Heart right ventricle (tissue), 16 donors: ENCODE results near the gene CLEC20A. TPM values are rescaled to one million over a fixed set of nuclear protein-coding genes. Genes with fewer than 3 reads are reported as not detected.

Source experiments
- ATAC-seq, 8 donors: fragments of 200-7000 bp; cut with Tn5 transposase; one replicate each; pipeline ENCODE4 v1.9.1; 2020; ENCODE audit warnings: mild to moderate bottlenecking in 8 of 8, moderate library complexity in 8 of 8, moderate number of reproducible peaks in 1 of 8
- DNase-seq, 2 donors: peaks; one replicate each; pipeline ENCODE4 v3.0.0-alpha.2; 2020
- H3K27ac ChIP-seq, 10 donors: fragments of 200-600 bp; sonication (generic) in 2 of 10; one replicate each; pipeline versions ENCODE4 v1.5.0 to v1.8.0; 2020 to 2022; ENCODE audit warnings: mild to moderate bottlenecking in 3 of 10
- H3K27me3 ChIP-seq, 7 donors: fragments of 200-600 bp; one replicate each; pipeline ENCODE4 v1.8.0; 2021 to 2022; ENCODE audit warnings: mild to moderate bottlenecking in 2 of 7
- H3K36me3 ChIP-seq, 9 donors: fragments of 200-600 bp; sonication (generic) in 1 of 9; one replicate each; pipeline versions ENCODE4 v1.5.0 to v1.8.0; 2020 to 2022; ENCODE audit warnings: mild to moderate bottlenecking in 2 of 9
- H3K4me1 ChIP-seq, 9 donors: fragments of 200-600 bp; sonication (generic) in 1 of 9; one replicate each; pipeline versions ENCODE4 v1.5.0 to v1.8.0; 2020 to 2022; ENCODE audit warnings: mild to moderate bottlenecking in 4 of 9
- H3K4me3 ChIP-seq, 10 donors: fragments of 200-600 bp; sonication (generic) in 2 of 10; one replicate each; pipeline versions ENCODE4 v1.5.0 to v1.8.0; 2020 to 2022; ENCODE audit warnings: mild to moderate bottlenecking in 7 of 10, moderate library complexity in 2 of 10
- H3K9me3 ChIP-seq, 11 donors: fragments of 200-600 bp in 10 of 11; sonication (generic) in 2 of 11; one replicate each; pipeline versions ENCODE4 v1.5.0 to v1.8.0; 2013 to 2022; ENCODE audit warnings: mild to moderate bottlenecking in 2 of 11, control low read depth in 1 of 11, moderate library complexity in 1 of 11
- WGBS, 2 donors: extraction: QIAGEN DNeasy Blood & Tissue Kit; methylation state at CpG; one replicate each; pipeline ENCODE4 v1.1.7; 2013; ENCODE audit warnings: inconsistent platforms in 1 of 2; 5-methylcytosine and 5-hydroxymethylcytosine counted together
- intact Hi-C, 10 donors: fragments of 100-400 bp; cut with DNase I; formaldehyde crosslinking; loops; one replicate each; pipeline versions ENCODE4 v1.11.1 to v1.14.2; 2022
- polyA plus RNA-seq, 2 donors: library from polyadenylated mRNA; stranded (reverse); fragments of 200-250 nt; gene quantifications; one replicate each; pipeline ENCODE4 v1.2.3, GENCODE V29; 2013
- total RNA-seq, 10 donors: library from RNA; stranded (reverse); fragmentation: NEBNext Ultra II Directional in 3 of 10; extraction: Animal tissue kit (Norgen Biotek cat#: 25700) in 3 of 10; gene quantifications; one replicate each; pipeline versions ENCODE4 v1.2.1 to v1.2.4, GENCODE V29; 2021 to 2023
- TF ChIP-seq, protein P1 (sequence below), 9 donors: fragments of 200-600 bp; sonication (generic) in 2 of 9; IDR thresholded peaks; one replicate each; pipeline versions ENCODE4 v1.5.0 to v1.8.0; 2021 to 2022; ENCODE audit warnings: antibody characterized with exemption in 9 of 9, mild to moderate bottlenecking in 5 of 9, moderate library complexity in 1 of 9
- donor health status: Arrhythmogenic right ventricular cardiomyopathy.
- donor health status: ischemic (EF 13 %, LVEDD 7.1; RV severe dilation, severe dysfunction).
- donor health status: healthy with polysubstance abuse.
- donor health status: DM: no; HTN: yes; CAD: no.
- donor health status: DM: no; HTN: no; CAD: no.
- donor health status: ischemic (EF 25% LVEDD 6.9; RV normal size, moderate dysfunction).
- donor health status: ischemic (EF 25% LVEDD 5.7; RV mildly dilated, moderate dysfunction).
- donor health status: healthy.
- donor health status: DM: yes; HTN: yes; CAD: no.
- donor health status: Ischemic cardiomyopathy.
- donor health status: ischemic (EF 35%, LVEDD 5.7; RV mildly dilated, moderate dysfunction).
- donor health status: nonischemic (EF 11% LVEDD 7.7; RV severe dilation, severe dysfunction).
- donor health status: DM: yes; HTN: yes; CAD: no.
- donor health status: PGD.
- donor health status: ischemic (EF 29% LVEDD 5.4; RV normal size, mild dysfunction).
- donor health status: nonischemic (EF 23%, LVEDD 6.1; RV moderate dilation, normal function).

CLEC20A gene
- total and polyA plus RNA-seq, 12 donors: not detected

DNA sequence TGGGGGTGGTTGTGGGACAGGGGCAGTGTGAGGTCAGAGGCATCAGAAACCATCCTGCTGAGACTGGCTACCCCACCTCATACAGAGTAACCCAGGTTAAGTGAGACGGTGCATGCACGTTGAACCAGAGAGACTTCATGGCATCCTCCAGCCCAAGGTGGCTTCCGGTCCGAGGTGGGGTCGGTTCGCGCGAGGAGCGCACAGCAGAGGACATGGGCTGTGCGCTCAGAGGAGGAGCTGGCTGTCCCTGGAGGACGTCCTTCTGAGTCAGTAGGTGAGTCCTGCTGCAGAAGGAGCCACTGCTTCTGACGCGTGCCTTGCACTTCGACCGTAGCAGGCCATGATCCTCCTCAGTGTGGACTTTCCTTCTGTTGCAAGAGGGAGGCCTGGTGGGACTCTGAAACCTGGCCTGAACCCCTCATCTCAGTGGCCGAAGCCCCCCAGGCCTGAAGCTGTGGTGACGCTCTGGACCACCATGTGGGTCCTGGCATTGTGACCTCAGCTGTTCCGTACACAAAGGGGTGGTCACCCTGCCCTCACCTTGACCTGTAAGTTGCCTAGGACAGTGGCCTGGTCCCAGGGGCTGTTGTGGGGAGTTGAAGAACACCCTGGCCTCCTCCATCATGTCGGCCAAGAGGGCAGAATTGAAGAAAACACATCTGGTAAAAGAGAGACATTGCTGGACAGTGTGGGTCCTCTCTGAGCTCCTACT, 16.0 kb upstream of the CLEC20A start, which contains the start of gene TEX35:
Gene TEX35, plus strand, starts transcription at position 544 of the 712 bp plus-strand sequence. Its CDS starts 80 bp downstream, at position 624.
- Histone ChIP-seq H3K4me3 (no peak within 1 kb of the TSS), H3K27me3 (no peaks in the 10 kb centered on the region), H3K36me3 (no peaks in the 10 kb centered on the region), H3K9me3 (no peaks in the 10 kb centered on the region), H3K4me1 (peaks cover 0 to 25% (median 9%) of the 10 kb centered on the region in 9 donors), H3K27ac (peak within 1 kb of the TSS in 4 of 10 donors; percentile 1 to 37 (median 22))
- DNase-seq (no peak), ATAC-seq (peak in 1 of 8 donors; percentile 10)
- 96 to 98% methylated on average over 19 of the region's 19 CpGs for WGBS, 2 donors
- TF ChIP-seq, protein P1, sequence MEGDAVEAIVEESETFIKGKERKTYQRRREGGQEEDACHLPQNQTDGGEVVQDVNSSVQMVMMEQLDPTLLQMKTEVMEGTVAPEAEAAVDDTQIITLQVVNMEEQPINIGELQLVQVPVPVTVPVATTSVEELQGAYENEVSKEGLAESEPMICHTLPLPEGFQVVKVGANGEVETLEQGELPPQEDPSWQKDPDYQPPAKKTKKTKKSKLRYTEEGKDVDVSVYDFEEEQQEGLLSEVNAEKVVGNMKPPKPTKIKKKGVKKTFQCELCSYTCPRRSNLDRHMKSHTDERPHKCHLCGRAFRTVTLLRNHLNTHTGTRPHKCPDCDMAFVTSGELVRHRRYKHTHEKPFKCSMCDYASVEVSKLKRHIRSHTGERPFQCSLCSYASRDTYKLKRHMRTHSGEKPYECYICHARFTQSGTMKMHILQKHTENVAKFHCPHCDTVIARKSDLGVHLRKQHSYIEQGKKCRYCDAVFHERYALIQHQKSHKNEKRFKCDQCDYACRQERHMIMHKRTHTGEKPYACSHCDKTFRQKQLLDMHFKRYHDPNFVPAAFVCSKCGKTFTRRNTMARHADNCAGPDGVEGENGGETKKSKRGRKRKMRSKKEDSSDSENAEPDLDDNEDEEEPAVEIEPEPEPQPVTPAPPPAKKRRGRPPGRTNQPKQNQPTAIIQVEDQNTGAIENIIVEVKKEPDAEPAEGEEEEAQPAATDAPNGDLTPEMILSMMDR (IDR thresholded peaks at IDR 0.05): no peak
- intact Hi-C loops: no loop called here

DNA sequence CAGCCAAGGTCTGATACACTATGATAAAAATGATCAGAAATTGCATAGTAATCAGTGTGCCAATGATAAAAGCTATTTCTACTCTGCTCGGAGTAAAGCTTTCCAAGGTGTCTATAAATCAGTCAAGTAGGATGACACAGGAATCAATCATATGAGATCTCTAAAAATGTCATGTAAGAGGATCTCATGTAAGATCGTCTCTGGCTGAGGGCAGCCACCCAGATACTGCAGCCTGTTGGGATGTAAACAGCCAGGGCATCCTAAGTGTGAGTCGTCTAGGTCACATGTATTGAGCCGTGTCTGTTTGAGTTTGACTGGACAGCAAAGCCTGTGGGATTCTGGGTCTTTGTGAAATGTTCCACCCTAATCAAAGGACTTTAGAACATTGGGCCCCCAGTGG, 13.4 kb upstream of the CLEC20A start:
- DNase-seq: no peak
- ATAC-seq: no peak
- H3K9me3 ChIP-seq: no peaks in the 10 kb centered on the region
- H3K27me3 ChIP-seq: no peaks in the 10 kb centered on the region
- 87 to 89% methylated on average over 4 of the region's 4 CpGs for WGBS, 2 donors
- no peak overlapping the region for H3K27ac ChIP-seq
- intact Hi-C loops: no loop called here
- H3K36me3 ChIP-seq: no peaks in the 10 kb centered on the region
- TF ChIP-seq, protein P1 (IDR thresholded peaks at IDR 0.05): no peak
- H3K4me1 ChIP-seq: peaks cover 0 to 25% (median 9%) of the 10 kb centered on the region in 9 donors
- no peak overlapping the region for H3K4me3 ChIP-seq

DNA sequence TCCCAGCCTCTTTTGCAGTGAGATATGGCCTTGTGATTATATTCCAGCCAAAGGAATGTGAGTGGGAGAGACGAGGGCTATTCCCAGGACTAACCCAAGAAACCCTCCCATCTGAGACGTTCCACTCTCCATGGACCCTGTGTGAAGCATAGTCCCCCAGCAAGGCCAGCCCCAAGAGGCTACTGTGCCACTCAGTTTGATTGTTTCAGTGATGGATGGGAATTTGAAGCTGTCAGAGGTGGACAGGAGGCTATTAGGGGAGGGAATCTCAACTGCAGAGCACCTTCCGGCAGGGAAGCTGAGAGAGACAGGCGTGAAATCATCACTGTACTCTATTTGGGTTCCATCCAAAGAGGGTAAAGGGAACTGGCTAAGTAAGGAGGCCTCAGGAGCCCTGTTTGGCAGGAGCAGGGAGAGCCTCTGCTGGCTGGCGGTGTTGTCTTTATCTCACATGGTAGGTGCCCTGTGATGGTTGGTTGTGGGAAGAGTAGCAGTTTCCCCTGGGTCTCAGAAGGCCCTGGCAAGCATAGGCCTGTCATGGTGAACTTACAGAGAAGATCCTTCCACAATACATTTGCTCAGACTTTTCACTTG, 12.7 kb upstream of the CLEC20A start:
- H3K36me3 ChIP-seq: no peaks in the 10 kb centered on the region
- TF ChIP-seq, protein P1 (IDR thresholded peaks at IDR 0.05): no peak
- no peaks in the 10 kb centered on the region for H3K27me3 ChIP-seq
- no peaks in the 10 kb centered on the region for H3K9me3 ChIP-seq
- WGBS, 2 donors: 52 to 61% methylated on average over 5 of the region's 5 CpGs
- H3K4me1 ChIP-seq: peaks cover 0 to 25% (median 9%) of the 10 kb centered on the region in 9 donors
- peak in 1 of 2 donors; percentile 27 for DNase-seq
- no peak overlapping the region for H3K4me3 ChIP-seq
- H3K27ac ChIP-seq: no peak overlapping the region
- peak in 7 of 8 donors; percentile 54 to 83 (median 65) for ATAC-seq
- intact Hi-C loops: loop anchor here in 2 of 10 donors (5.0 to 10.0 kb wide), 2 partner anchors 205 to 207 kb away; no protein-coding TSS in a partner anchor

DNA sequence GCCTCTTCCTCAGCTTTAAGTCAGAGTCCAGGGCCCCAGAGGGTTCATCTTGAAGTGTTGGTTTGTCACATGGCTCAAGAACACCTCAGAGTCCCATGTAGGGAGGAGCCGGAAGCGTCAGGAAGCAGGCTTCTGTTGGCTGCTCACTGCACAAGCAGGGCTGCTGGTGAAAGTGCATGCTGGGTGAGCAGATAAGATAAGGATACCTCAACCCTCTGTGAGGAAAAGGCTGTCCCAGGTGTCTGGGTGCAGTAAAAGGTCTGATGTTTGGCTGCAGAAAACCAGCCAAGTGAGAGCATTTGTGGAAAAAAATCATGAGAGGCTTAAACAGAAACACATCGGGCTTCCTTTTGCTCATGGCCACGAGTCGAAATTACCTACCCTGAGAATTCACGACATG, 9.9 kb upstream of the CLEC20A start:
- TF ChIP-seq, protein P1 (IDR thresholded peaks at IDR 0.05): no peak
- ATAC-seq (no peak), DNase-seq (no peak)
- 70 to 71% methylated on average over 6 of the region's 6 CpGs for WGBS, 2 donors
- H3K27ac ChIP-seq: no peak overlapping the region
- H3K4me1 ChIP-seq: peaks cover 0 to 12% (median 0%) of the 10 kb centered on the region in 9 donors
- H3K27me3 ChIP-seq: no peaks in the 10 kb centered on the region
- no peak overlapping the region for H3K4me3 ChIP-seq
- intact Hi-C loops: loop anchor here in 2 of 10 donors (5.0 to 10.0 kb wide), 2 partner anchors 202 to 204 kb away; no protein-coding TSS in a partner anchor
- no peaks in the 10 kb centered on the region for H3K36me3 ChIP-seq
- no peaks in the 10 kb centered on the region for H3K9me3 ChIP-seq
